HK-2 (cell line): ENCODE data around the gene CTNNA3.
"Not testable (repeated sequence)": the region's sequence is repeated elsewhere in the genome, so short reads cannot be mapped to it uniquely, and the experiment has no call there.

ENCODE experiments used
- DNase-seq: peaks from one replicate; pipeline ENCODE4 v3.0.0-alpha.2; 2018; ENCODE audit not compliant: unreplicated experiment

Gene CTNNA3

DNA sequence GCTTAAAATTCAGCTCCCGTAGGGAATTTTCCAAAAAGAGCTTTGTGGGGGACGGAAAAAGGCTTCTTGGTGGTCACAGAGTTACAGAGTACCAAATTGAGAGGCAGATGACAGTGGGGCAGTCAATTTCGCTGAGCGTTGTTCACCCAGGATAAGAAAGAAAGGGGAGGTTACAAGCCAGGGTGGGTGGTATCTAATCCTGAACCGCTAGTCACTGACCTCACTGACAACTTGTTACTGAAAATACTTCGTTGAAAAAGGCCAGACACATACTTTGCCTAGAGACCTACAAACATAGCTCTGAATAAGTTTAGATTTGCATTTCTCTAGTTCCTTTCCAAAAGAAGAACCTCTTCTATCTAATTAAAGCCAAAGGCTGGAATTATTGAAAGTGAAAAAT, at the start of gene CTNNA3:
Gene CTNNA3, minus strand, starts transcription at position 167 of the 400 bp plus-strand sequence.
- DNase-seq, result no peak

DNA sequence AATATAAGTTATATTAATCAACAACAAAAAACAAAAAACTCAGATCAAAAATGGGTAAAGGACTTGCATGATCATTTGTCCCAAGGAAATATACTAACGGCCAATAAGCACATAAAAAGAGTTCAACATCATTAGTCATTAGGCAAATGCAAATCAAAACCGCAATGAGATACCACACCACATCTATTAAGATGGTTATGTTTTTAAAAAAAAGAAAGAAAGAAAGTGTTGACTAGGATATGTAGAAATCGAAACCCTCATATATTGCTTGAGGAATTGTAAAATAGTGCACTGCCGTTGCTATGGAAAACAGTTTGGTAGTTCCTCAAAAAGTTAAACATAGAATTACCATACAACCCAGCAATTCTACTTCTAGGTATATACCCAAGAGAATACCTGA, 39.4 kb upstream of the CTNNA3 start:
- no peak for DNase-seq

DNA sequence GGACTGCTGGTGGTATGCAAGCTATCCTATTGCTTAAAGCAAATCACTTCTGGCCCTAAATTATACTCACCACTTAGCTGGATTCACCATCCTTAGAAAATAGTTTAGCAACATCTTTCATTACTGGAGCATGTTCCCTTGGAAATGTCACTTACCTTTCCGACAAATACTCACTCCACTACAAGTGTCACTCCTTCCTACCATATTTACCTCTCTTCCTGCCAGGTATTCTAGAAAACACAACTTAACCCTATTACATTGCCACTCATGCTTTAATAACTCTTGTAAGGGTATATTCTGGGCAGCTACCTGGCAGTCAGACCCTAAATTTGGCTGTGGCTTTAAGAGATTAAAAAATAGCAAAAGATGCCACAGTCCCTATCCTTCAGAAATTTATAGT, 37.5 kb upstream of the CTNNA3 start:
- DNase-seq, result no peak

DNA sequence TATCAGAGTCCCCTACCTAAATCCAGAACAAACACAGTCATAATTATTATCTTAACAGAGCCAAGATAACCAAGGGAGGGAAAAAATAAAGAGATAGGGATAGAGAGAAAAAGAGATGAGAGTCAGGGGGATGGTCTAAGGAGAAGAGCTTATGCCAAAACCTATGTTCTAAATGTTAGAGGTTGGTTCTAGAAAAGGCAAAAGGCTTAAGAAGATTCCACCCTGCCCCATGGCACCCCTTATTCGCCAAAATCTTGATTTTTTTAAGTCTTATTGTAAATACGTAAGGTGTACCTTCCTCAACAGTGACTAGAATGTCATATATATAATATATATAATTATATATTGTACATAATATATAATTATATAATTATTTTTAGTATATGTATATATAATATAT, 29.6 kb upstream of the CTNNA3 start:
- no peak for DNase-seq

DNA sequence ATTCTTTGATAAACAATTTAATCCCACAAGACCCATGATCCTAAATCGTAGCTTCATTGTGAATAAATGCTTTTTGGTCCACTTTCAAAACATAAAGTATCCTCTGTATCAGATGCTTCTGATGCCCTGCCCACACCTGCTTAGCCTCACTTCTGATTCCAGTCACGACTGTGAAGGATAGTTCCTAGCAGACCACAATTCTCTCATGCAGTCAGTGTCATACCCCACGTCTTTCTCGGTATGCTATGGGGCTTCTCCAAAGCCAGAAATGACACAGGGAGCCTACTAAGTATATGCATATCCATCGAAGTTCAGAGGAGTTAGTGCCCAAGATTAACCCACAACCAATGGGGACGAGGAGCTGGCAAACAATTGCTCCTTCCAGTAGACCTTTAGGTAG, 27.6 kb upstream of the CTNNA3 start:
- no peak for DNase-seq

DNA sequence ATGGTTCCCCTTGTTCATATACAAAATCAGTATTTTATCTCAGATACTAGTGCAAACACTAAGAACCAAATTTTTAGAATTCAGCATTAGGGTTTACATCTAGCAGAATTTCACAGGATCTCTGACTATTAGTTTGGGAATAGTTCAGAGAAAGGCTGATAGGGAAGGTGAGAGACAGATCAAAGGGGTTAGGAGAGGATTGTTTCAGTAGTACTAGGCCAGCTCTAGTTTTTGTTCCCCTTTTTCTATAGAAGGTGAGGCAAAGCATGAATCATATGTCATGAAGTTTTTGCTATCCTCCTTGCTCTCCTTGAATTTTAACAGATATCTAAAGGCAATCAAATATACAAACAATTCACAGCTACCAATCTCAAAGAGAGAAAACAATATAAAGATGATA, 26.1 kb upstream of the CTNNA3 start:
- no peak for DNase-seq

DNA sequence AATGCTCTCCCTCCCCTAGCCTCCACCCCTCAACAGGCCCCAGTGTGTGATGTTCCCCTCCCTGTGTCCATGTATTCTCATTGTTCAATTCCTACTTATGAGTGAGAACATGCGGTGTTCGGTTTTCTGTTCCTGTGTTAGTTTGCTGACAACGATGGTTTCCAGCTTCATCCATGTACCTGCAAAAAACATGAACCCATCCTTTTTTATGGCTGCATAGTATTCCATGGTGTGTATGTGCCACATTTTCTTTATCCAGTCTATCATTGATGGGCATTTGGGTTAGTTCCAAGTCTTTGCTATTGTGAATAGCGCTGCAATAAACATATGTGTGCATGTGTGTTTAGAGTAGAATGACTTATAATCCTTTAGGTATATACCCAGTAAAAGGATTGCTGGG, 20.5 kb upstream of the CTNNA3 start:
- not testable (repeated sequence) for DNase-seq

DNA sequence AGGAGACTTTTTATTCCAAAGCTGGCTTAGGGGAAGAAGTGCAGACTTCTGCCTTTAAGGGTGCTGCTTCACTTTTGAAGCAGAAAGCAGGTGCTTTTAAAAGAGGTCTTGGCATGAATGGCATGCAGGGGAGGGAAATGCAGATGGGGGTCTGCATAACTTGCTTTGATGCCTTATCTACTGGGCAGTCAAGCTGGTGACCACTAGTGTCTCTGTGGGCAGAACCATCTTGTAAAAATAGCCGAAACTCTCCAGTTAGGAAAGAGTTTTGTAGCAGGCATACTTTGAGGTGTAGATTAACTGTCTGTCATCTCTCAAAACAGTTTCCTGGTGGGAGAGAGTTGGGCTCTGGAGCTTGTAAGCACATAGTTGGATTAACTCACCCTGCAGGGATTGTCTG, 9.9 kb upstream of the CTNNA3 start:
- DNase-seq, result no peak

DNA sequence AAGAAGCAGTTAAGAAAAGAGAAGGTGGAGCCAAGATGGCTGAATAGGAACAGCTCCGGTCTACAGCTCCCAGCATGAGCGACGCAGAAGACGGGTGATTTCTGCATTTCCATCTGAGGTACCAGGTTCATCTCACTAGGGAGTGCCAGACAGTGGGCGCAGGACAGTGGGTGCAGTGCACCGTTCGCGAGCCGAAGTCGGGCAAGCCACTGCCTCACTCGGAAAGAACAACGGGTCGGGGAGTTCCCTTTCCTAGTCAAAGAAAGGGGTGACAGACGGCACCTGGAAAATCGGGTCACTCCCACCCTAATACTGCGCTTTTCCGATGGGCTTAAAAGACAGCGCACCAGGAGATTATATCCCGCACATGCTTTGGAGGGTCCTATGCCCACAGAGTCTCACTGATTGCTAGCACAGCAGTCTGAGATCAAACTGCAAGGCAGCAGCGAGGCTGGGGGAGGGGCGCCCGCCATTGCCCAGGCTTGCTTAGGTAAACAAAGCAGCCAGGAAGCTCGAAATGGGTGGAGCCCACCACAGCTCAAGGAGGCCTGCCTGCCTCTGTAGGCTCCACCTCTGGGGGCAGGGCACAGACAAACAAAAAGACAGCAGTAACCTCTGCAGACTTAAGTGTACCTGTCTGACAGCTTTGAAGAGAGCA, 3.7 kb upstream of the CTNNA3 start:
- not testable (repeated sequence) for DNase-seq

DNA sequence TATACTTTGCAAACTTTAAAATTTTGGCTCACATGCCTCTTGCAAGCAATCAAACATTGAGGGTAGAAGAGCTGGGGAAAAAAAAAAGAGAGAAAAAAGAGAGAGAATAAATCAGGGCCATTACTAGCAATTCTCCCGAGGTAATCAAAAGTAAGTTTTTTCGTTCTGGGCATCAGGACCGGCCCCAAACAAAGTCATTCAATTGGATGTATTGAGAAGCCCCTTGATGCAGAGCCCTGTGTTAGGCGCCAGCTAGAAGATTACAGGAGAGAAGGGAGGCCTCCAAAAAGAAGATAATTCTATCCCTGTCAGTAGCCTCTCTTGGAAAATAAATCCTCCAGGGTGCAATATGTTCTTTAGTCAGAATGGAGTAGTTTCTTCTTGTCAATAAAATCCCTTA, 2.2 kb upstream of the CTNNA3 start:
- no peak for DNase-seq

DNA sequence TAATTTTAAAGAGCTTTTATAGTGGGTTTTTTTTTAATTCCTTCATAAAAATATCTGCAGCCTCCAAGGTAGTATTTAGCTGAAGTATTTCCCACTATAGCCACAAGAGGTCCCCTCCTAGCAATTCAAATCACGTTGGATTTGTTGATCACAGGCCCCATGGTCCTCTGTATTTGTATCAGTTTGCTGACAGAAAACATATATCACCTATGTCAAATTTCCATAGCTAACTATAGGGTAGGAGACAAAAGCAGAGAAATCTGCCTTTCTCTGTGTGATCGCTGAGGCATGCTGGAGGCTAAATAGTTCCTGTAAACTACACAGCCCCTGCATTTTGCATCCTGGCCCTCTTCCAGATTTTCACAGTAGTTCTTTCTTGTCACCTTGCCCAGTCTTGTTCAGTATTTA, 1.7 kb upstream of the CTNNA3 start:
- no peak for DNase-seq

DNA sequence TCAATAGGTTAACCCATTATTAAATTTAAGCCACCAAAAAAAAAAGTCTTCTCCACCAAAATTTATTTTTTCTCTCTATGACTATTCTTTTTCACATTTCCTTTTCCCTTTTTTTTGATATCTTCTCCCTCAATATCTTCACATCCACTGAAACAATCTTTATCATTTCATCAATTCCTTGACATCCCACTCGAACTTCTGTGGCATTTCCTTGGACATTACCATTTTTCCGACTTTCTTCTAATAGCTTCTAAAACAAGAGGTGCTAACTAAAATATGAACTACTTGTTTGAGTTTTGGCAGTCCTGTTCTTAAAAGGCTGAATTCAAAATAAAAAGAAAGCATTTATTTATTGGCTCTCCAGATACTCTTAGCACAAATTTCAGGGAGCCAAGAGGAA, 684 bp upstream of the CTNNA3 start:
- no peak for DNase-seq

DNA sequence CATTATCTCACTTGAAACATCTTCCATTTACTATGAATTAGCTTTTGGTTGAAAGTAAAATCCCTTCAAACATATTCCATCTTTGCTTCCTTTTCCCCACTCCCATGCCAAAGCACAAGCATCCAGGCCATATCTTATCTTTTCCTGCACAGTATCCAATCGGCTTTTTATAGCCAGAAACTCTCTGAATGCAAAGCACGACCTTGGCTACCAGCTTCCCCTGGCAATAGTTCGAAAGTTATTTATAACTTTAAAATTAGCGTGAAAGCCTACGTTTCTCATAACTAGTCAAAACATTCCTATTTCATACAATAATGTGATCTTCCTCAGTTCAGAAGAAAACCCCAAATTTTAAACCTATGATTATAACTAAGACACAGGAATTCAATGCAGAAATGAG, 440 bp downstream of the CTNNA3 start:
- no peak for DNase-seq

DNA sequence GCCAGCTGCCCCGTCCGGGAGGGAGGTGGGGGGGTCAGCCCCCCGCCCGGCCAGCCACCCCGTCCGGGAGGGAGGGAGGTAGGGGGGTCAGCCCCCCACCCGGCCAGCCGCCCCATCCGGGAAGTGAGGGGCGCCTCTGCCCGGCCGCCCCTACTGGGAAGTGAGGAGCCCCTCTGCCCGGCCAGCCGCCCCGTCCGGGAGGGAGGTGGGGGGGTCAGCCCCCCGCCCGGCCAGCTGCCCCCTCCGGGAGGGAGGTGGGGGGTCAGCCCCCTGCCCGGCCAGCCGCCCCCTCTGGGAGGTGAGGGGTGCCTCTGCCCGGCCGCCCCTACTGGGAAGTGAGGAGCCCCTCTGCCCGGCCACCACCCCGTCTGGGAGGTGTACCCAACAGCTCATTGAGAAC, 4.1 kb downstream of the CTNNA3 start:
- DNase-seq, result not testable (repeated sequence)

DNA sequence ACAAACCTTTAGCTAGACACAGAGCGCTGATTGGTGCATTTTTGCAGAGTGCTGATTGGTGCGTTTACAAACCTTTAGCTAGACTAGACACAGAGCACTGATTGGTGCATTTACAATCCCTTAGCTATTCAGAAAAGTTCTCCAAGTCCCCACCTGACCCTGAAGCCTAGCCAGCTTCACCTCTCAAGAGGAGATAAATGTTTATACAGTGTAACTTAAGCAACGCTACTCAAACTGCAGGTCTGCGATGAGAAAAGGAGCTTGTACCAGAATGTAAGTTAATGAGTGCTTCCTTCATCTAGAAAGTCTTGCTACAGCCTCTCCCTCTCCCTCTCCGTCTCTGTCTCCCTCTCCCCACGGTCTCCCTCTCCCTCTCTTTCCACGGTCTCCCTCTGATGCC, 5.5 kb downstream of the CTNNA3 start:
- DNase-seq, result not testable (repeated sequence)

DNA sequence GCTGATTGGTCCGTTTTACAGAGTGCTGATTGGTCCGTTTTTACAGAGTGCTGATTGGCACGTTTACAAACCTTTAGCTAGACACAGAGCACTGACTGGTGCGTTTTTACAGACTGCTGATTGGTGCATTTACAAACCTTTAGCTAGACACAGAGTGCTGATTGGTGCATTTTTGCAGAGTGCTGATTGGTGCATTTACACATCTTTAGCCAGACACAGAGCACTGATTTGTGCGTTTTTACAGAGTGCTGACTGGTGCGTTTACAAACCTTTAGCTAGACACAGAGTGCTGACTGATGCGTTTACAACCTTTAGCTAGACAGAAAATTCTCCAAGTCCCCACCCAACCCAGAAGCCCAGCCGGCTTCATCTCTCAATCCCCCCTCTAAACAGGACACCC, 11.9 kb downstream of the CTNNA3 start:
- not testable (repeated sequence) for DNase-seq

DNA sequence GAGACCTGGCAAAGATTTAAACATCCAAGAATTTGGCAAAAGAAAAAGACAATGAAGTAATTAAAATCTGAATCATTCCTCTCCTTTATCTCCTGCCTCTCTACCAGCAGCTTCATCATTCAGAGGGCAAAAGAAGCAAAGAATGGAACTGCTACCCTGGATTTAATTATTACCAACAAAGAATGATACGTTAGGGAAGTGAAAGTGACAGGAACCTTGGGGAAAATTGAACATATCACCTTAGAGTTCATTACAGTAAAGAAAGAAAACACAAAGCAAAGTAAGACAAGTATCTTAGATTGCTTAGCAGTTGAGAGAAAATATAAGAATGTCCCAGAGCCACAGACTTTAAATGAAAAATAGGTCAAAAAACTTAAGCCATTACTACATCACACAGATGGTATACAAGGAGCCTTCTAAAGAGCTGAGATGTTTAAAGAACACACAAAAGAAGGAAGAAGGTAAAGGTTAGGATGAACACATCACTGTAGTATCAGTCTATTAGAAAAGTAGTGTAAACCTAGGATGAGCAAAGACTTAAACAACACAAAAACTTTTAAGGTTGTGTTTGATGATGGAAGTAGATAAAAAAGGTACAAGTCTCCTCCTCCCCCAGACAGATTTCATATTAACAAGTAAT, 17.5 kb downstream of the CTNNA3 start:
- DNase-seq, result no peak

DNA sequence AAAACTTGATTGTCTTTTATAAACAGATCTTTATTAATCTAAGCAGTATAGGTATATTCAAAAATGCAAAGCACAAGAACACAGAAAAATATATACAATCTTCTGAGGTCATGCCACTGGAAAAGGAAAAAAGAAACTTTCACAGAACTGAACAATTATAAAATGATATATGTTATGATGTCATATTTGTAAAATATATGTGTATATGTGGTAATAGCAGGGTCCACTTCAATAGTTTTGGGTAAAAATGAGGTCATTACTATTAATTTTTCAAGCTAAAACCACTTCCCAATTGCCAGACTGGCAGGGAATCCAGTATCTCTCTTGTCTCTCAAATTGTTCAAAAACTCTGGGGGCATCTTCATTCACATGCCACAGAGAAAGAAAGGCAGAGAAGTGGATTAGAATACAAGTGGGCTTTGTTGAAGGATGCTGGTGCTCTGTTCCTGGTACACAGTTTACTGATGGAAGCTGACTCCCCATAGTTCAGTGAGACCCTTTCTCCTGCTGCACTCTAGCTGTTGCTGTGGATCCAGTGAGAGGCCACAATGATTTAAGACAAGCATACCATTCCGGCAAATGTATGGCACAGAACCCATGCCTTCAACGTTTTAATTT, 19.7 kb downstream of the CTNNA3 start:
- no peak for DNase-seq

DNA sequence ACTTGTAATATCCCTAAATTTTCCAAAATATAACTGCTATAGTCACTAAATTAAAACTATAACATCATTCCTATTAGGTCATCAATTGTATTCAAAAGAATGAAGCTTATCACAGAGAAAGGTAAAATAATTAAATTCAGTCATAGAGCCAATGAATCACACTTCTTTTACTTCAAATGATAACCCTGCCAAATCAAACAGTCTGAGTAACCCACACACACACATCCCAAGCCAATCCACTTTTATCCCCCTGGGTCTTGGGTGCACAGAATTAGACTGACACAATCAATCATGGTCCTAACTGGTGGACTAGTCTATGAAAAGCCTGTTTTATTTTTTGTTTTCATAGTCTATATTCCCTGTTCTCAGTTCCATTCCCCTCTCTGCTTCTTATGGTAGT, 25.6 kb downstream of the CTNNA3 start:
- DNase-seq, result no peak

DNA sequence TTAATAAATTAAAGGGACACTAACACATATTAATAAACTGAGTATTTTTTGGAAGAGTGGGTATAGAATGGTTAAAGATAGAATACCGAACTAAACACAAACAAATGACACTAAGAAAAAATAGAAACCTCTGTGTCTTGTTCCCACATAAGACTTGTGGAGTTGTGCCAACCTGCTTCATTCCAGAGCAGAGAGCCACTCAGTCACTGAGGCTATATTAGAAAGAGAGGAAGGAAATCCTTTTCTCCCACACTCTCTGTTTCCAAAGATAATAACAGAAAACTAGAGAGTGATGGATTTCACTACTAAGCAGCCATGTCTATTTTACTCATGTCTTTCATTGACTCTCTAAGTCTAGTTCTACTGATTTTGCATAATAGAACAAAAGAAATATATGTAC, 26.0 kb downstream of the CTNNA3 start:
- no peak for DNase-seq

DNA sequence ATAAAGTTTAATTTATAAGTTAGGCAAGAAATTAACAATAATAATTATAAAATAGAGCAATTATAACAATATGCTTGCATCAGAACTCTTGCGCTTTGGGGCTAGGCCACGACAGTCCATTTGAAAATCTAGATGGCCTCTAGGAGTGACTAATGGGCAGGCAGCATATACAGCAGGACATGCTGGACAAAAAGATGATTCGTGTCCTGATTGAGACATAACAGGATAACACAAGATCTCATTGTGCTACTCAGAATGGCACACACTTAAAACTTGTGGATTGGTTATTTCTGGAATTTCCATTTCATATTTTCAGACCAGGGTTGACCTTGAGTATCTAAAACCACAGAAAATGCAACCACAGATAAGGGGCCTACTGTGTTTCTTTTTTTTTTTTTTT, 27.5 kb downstream of the CTNNA3 start:
- no peak for DNase-seq

DNA sequence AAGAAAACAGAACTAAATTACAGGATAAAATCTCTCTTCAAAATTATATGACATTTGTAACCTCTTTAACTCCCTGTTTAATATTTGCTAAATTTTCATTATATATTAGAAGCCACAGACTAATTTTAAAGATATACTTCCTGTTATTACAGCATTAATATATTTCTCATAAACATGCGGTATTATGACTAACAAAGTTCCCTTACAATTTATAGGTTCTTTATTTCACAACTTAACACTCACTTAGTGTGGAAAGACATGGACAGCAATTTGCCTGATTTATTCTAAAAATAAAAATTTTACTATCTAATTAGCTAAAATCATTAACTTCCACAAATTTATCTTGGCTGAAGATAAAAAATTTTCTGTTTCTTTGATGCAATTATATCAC, 29.0 kb downstream of the CTNNA3 start:
- no peak for DNase-seq

DNA sequence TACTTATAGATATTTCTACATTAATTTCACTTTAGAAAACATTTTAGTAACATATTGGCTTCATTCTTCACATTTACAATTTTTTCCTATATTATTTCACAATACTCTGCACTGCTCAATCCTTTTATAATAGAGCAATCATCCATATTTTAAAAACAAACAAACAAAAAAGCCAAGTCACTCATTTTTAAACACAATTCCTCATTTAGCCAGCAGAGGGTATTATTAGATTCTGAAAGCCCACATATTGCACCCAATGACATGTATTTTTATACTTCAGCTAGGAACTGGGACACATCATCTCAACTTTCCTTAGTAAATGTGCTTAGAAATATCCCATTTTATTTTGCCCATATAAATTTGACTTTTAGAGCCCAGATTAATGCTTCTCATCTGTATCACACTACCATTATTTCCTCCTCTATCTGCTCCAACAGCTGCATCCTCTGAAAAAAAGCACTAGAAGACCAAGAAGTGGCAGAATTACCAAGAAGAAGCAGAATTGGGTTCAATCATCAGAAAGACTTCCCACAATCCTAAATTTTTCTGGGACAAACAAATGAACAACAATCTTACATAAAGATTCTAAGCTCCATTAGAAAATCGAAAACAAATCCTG, 29.5 kb downstream of the CTNNA3 start:
- DNase-seq, result no peak
